Coronary artery (tissue), 2 donors: ENCODE data around the gene FLNA.
"Not testable (repeated sequence)": the region's sequence is repeated elsewhere in the genome, so short reads cannot be mapped to it uniquely, and the experiment has no call there.

Experiments used
- DNase-seq: peaks from one replicate; pipeline ENCODE4 v3.0.0-alpha.2; 2017; ENCODE audit warnings: low spot score
- H3K27ac ChIP-seq, 2 donors: fragments of 200-600 bp; sonication (generic); one replicate each; pipeline ENCODE4 v1.5.1; 2016 to 2019
- H3K4me3 ChIP-seq: fragments of 200-600 bp; sonication (generic); 2 replicates; pipeline ENCODE4 v1.5.1; 2016; ENCODE audit warnings: mild to moderate bottlenecking, moderate library complexity
- TF ChIP-seq, protein P1 (sequence below): fragments of 200-600 bp; sonication (generic); IDR thresholded peaks from one replicate; pipeline ENCODE4 v1.5.1; 2019; ENCODE audit warnings: antibody characterized with exemption

The FLNA gene

GRCh38 chrX:154351183-154352011, 23.0 kb downstream of the FLNA start:
- Histone ChIP-seq H3K4me3 (no peak overlapping the region), H3K27ac (peak overlapping the region in 1 of 2 donors; percentile 51)
- TF ChIP-seq, protein P1, sequence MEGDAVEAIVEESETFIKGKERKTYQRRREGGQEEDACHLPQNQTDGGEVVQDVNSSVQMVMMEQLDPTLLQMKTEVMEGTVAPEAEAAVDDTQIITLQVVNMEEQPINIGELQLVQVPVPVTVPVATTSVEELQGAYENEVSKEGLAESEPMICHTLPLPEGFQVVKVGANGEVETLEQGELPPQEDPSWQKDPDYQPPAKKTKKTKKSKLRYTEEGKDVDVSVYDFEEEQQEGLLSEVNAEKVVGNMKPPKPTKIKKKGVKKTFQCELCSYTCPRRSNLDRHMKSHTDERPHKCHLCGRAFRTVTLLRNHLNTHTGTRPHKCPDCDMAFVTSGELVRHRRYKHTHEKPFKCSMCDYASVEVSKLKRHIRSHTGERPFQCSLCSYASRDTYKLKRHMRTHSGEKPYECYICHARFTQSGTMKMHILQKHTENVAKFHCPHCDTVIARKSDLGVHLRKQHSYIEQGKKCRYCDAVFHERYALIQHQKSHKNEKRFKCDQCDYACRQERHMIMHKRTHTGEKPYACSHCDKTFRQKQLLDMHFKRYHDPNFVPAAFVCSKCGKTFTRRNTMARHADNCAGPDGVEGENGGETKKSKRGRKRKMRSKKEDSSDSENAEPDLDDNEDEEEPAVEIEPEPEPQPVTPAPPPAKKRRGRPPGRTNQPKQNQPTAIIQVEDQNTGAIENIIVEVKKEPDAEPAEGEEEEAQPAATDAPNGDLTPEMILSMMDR, result no peak
- no peak for DNase-seq

- H3K27ac ChIP-seq, result peak overlapping the region in 1 of 2 donors; percentile 51
- TF ChIP-seq, protein P1, result no peak
- H3K4me3 ChIP-seq, result no peak overlapping the region
- no peak for DNase-seq
These were observed 23.8 kb downstream of the FLNA start for GRCh38 chrX:154350429-154351182.

- H3K27ac ChIP-seq, result peak overlapping the region in 1 of 2 donors; percentile 62
- H3K4me3 ChIP-seq, result no peak overlapping the region
- DNase-seq, result no peak
- TF ChIP-seq, protein P1, result no peak
These were observed 24.5 kb downstream of the FLNA start for GRCh38 chrX:154349979-154350378.

GRCh38 chrX:154349359-154349935, 25.0 kb downstream of the FLNA start:
- TF ChIP-seq, protein P1, result no peak
- Histone ChIP-seq H3K27ac (peak overlapping the region in 1 of 2 donors; percentile 62), H3K4me3 (no peak overlapping the region)
- no peak for DNase-seq

DNA sequence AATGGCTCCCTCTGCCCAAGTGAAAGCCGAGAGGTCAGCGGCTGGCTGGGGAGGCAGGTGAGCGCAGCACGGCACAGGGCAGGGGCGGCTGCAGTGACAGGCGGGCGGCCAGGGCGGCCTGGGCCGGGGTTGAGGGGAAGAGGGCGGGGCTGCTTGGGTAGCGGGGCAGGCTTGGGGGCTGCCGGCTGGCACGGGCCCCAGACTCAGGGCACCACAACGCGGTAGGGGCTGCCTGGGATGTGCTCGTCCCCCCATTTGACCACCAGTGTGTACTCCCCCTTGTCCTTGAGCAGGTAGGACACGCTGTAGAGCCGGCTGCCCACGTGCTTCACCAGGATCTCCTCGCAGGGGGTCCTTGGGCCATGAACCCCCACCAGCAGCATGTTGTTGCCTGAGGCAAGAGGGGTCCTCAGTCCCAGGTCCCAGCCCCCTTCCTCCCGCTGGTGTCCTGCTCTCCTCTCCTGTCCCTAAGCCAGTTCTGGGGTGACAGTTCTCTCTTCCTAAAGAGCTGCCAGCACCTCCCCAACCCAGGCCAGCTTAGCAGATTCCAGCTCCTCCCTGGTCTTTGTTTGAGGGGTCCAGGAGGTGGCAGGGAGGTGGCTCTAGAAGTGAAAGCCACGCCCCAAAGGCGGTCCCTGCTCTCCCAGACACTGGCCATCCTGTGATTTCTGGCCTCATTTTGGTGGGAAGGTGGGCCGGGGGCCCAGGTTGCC, 25.6 kb downstream of the FLNA start:
- DNase-seq, result no peak
- TF ChIP-seq, protein P1, result no peak
- H3K27ac ChIP-seq, result peak overlapping the region in 1 of 2 donors; percentile 62
- no peak overlapping the region for H3K4me3 ChIP-seq

- DNase-seq, result no peak
- peak overlapping the region in 1 of 2 donors; percentile 23 for H3K27ac ChIP-seq
- no peak overlapping the region for H3K4me3 ChIP-seq
- TF ChIP-seq, protein P1, result no peak
These were observed 26.3 kb downstream of the FLNA start for GRCh38 chrX:154348114-154348531.

DNA sequence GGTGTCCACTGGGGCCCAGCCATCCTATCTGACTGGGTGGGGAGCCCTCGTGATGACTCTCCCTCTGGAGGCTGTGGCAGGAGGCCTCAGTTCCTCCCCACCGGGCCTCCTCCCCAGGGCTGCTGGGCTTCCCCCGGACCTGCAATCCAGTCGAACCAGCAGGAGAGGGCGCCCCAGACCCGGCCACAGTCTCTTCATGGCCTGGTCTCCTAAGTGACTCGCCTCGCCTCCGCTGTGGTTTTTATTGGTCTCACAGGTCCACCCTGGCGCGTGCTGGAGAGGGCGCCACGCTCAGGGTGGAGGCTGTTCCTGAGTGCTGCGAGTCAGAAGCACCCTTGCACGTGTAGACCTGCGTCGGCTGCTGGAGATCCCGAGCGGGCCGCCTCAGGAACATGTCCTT, 30.8 kb downstream of the FLNA start:
- DNase-seq, H3K4me3 ChIP-seq, H3K27ac ChIP-seq: not testable (repeated sequence)

DNA sequence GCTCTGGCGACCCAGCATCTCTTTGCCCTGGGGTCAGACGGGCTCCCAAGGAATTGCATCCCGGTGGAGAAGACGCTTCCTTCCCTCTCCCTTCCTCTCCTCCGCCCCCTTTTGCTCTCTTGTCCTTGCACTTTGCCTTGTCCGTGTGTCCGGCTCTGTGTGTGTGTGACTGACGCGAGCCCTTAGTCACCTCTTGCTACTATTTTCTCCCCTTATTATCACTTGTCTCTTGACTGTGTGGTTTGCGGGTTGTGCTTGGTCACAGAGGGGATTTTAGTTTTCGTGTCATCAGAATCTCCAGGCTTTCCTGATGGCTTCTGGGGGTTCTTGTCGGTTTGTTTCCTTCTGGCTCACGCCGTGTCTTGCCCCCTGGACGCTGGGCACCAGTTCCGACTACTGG, 31.4 kb downstream of the FLNA start:
- not testable (repeated sequence) for H3K4me3 ChIP-seq, DNase-seq, H3K27ac ChIP-seq

DNA sequence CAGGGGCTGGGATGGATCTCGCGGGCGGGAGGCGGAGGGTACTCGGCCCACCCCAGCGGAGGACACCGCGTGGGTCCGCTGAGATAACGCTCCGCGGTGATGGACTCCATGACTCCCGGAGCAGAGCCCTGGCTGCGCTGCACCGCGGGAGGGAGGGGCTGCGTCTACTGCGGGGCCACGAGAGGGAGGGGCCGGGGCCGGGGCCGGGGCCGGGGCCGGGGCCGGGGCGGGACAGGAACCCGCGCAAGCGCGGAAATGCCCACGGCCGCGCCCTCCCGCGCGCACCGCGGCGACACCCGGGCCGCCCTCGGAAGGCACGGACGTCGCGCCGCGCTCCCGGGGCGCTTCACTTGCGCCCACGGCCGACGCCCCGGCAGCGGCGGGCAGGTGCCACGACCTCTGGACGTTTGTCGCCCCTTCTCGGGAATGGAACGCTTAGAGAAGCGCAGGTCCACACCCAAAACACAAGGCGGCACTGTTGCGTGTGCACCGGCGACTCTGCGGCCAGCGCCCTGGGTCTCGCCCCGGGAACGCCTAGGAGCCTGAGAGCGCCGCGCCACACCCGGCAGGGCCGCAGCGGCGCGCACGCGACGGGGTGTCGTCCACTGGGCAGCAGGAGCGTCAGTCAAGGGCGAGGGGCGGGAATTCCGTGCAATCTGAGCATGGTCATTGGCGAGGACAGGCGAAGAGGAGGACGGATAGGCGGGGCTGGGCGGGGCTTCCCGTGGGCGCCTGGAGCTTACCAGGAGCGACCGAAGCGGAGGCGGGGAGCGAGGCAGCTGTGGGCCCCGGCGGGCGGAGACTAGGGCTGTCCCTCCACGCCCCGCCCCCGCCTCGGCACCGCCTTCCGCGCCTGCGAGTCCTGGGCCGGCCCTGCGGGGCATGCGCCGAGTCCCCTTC, 32.8 kb downstream of the FLNA start:
- not testable (repeated sequence) for H3K27ac ChIP-seq, DNase-seq, H3K4me3 ChIP-seq
